Measurements from ENCODE around the gene ATF5. TPM values are rescaled to one million over a fixed set of nuclear protein-coding genes. Genes with fewer than 3 reads are reported as not detected.

ATF5 gene
- total RNA-seq, 2 donors from 2014 or later, result 7.4 to 12.0 TPM

DNA sequence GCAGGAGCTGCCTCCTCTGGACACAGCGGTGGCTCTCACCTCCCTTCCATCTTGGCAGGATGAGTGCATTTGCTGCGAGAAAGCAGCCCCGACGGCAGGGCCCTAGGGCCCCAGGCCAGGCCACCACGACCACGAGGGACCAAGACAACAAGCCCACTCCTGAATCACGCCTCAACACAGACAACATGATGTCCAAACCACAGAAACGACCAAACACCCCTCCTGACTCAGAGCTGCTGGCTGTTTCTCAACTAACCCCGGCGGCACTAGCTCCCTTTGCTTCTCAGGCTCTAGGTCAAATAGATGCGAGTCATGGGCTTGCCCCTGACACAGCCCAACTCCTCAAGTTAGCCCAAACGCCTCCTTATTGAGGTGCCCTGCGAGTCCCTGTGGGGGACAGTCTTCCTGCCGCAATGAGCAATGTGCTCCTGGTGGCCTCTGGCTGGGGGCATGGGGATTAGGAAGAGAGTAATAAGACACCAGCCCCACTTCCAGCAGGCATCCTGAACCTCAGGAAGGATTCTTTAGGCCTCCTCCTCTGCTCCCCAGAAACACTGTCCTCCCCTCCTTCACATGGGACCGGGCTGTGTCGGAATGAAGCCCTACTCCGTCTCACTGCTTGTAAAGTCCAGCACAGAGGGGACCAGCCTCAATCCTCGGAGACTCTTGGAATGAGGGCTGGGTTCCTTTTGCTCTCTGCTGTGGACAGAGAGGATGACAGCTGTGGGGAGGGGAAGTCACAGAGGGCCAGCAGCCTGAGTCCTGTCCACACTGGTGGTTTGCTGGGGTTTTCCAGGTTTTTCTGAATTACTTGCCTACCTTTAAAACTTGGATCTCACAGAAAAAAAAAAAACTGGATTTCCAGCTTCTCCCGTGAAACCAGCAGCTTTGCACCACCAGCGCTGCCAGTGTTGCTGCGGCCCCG, 6.9 kb upstream of the ATF5 start:
- H3K4me1 ChIP-seq (ENCODE audit: control insufficient read depth, insufficient read depth, low read length), result no peaks in the 10 kb centered on the region
- peaks cover 12% of the 10 kb centered on the region for H3K4me1 Mint-ChIP-seq
- H3K36me3 ChIP-seq (ENCODE audit: control insufficient read depth, insufficient read depth, low read length), result peaks cover 75% of the 10 kb centered on the region
- H3K27me3 ChIP-seq (ENCODE audit: control insufficient read depth, insufficient read depth, low read length, poor library complexity, severe bottlenecking), result no peaks in the 10 kb centered on the region
- DNase-seq, result peak; percentile 44
- H3K27ac Mint-ChIP-seq, result peak overlapping the region; percentile 39
- H3K4me3 ChIP-seq (ENCODE audit: low read length), result no peak overlapping the region
- H3K9ac ChIP-seq (ENCODE audit: extremely low read depth, low read length, poor library complexity, severe bottlenecking), result no peak overlapping the region
- no peak overlapping the region for H3K4me3 Mint-ChIP-seq
- WGBS, 2 experiments (ENCODE audit: insufficient coverage in 1 of 2, insufficient read length in 1 of 2), result 94 to 97% methylated on average over 13 to 22 of the region's 22 CpGs
- no peaks in the 10 kb centered on the region for H3K9me3 Mint-ChIP-seq
- no peak overlapping the region for H3K27ac ChIP-seq (ENCODE audit: low read depth, low read length)
- H3K27me3 Mint-ChIP-seq (ENCODE audit: insufficient read depth), result no peaks in the 10 kb centered on the region
- H3K9me3 ChIP-seq (ENCODE audit: control insufficient read depth, low read length), result no peaks in the 10 kb centered on the region
- no peak for TF ChIP-seq CTCF (conservative IDR thresholded peaks at IDR 0.05)
- peaks cover 73% of the 10 kb centered on the region for H3K36me3 Mint-ChIP-seq (ENCODE audit: low read depth)

- H3K4me3 Mint-ChIP-seq, result no peak overlapping the region
- peaks cover 71% of the 10 kb centered on the region for H3K36me3 Mint-ChIP-seq (ENCODE audit: low read depth)
- H3K4me1 Mint-ChIP-seq, result peaks cover 18% of the 10 kb centered on the region
- peaks cover 72% of the 10 kb centered on the region for H3K36me3 ChIP-seq (ENCODE audit: control insufficient read depth, insufficient read depth, low read length)
- H3K4me3 ChIP-seq (ENCODE audit: low read length), result no peak overlapping the region
- no peak overlapping the region for H3K9ac ChIP-seq (ENCODE audit: extremely low read depth, low read length, poor library complexity, severe bottlenecking)
- no peak overlapping the region for H3K27ac ChIP-seq (ENCODE audit: low read depth, low read length)
- no peaks in the 10 kb centered on the region for H3K27me3 ChIP-seq (ENCODE audit: control insufficient read depth, insufficient read depth, low read length, poor library complexity, severe bottlenecking)
- H3K9me3 Mint-ChIP-seq, result no peaks in the 10 kb centered on the region
- DNase-seq, result peak; percentile 30
- H3K9me3 ChIP-seq (ENCODE audit: control insufficient read depth, low read length), result no peaks in the 10 kb centered on the region
- 95% methylated on average over 23 to 31 of the region's 31 CpGs for WGBS, 2 experiments (ENCODE audit: insufficient coverage in 1 of 2, insufficient read length in 1 of 2)
- no peaks in the 10 kb centered on the region for H3K27me3 Mint-ChIP-seq (ENCODE audit: insufficient read depth)
- H3K27ac Mint-ChIP-seq, result no peak overlapping the region
- peaks cover 7% of the 10 kb centered on the region for H3K4me1 ChIP-seq (ENCODE audit: control insufficient read depth, insufficient read depth, low read length)
- no peak for TF ChIP-seq CTCF (conservative IDR thresholded peaks at IDR 0.05)
Measured at GRCh38 chr19:49923055-49924003, 5.7 kb upstream of the ATF5 start.

All from endodermal cell (in vitro differentiated cells).